HepG2 (cell line): ENCODE data around the gene HOXB4. TPM values are rescaled to one million over a fixed set of nuclear protein-coding genes. Genes with fewer than 3 reads are reported as not detected.

Experiments used
- ATAC-seq: fragments of 200-7000 bp; cut with Tn5 transposase; 3 replicates; pipeline ENCODE4 v1.9.1; 2020; ENCODE audit warnings: mild to moderate bottlenecking, moderate library complexity
- BruUV-seq: library from RNA; stranded (reverse); fragments of 400-500 nt; replicated peaks from 2 replicates; lab custom pipeline; 2021; lab: Mats Ljungman, UMichigan
- CTCF ChIA-PET: fragments of 300-600 bp; formaldehyde crosslinking; extraction: SDS; loops from one replicate; lab custom pipeline; 2021; ENCODE audit warnings: low total read pairs, inconsistent platforms, low intra/inter-chr PET ratio; lab: Yijun Ruan, JAX
- POLR2A ChIA-PET: fragments of 350-600 bp; sonication (Branson Sonifier 250); formaldehyde crosslinking; loops from one replicate; lab custom pipeline; 2020; ENCODE audit warnings: antibody characterized with exemption, inconsistent platforms; lab: Yijun Ruan, JAX
- DNase-seq: peaks from one replicate; pipeline ENCODE4 v3.0.0-alpha.2; 2015; ENCODE audit warnings: low spot score
- FAIRE-seq: peaks from 3 replicates; lab custom pipeline; 2011; peaks lifted over from hg19 to GRCh38; lab: Jason Lieb, UNC
- H2AFZ ChIP-seq: one replicate; pipeline ENCODE4 v1.6.1; 2011; ENCODE audit warnings: low read length, inconsistent platforms
- H3K27ac ChIP-seq: fragments of 300-600 bp; 3 replicates; pipeline ENCODE4 v1.8.0; 2011; ENCODE audit warnings: mixed run types, mild to moderate bottlenecking, mixed read lengths, low read length, inconsistent platforms; ENCODE audit not compliant: insufficient read depth; ENCODE audit errors: extremely low read length
- H3K27me3 ChIP-seq, 2 experiments: fragments of 200-600 bp in 1 of 2; 2 replicates in 1 of 2; 3 replicates in 1 of 2; pipeline versions ENCODE4 v1.6.0 to v1.8.0; 2011; ENCODE audit warnings: low read length in 2 of 2, mild to moderate bottlenecking in 2 of 2, moderate library complexity in 2 of 2, inconsistent platforms in 1 of 2; ENCODE audit not compliant: insufficient read depth in 2 of 2, control insufficient read depth in 1 of 2
- H3K36me3 ChIP-seq, 2 experiments: fragments of 200-600 bp in 1 of 2; replicated peaks in 1 of 2; 2 replicates in 1 of 2; 3 replicates in 1 of 2; pipeline versions ENCODE4 v1.5.1 to v1.8.0; 2011; ENCODE audit warnings: low read length in 2 of 2, inconsistent platforms in 1 of 2; ENCODE audit not compliant: insufficient read depth in 2 of 2, control insufficient read depth in 1 of 2
- H3K4me1 ChIP-seq: 2 replicates; pipeline ENCODE4 v1.5.1; 2012; ENCODE audit warnings: low read length, inconsistent platforms; ENCODE audit not compliant: insufficient read depth
- H3K4me2 ChIP-seq: 2 replicates; pipeline ENCODE4 v1.6.0; 2011; ENCODE audit warnings: low read depth, low read length, inconsistent platforms
- H3K4me3 ChIP-seq, 3 experiments: fragments of 200-600 bp in 1 of 3; sonication (generic), shearing (Covaris generic) in 1 of 3; replicated peaks in 1 of 3; 2 replicates each; pipeline ENCODE4 v1.5.1; 2011 to 2016; ENCODE audit warnings: low read length in 3 of 3, inconsistent platforms in 2 of 3, low read depth in 2 of 3, mild to moderate bottlenecking in 2 of 3, control low read depth in 1 of 3, mixed read lengths in 1 of 3; ENCODE audit not compliant: insufficient read depth in 1 of 3
- H3K79me2 ChIP-seq: one replicate; pipeline ENCODE4 v1.6.1; 2011; ENCODE audit warnings: low read length, inconsistent platforms; ENCODE audit not compliant: insufficient read depth
- H3K9ac ChIP-seq: 2 replicates; pipeline ENCODE4 v1.6.0; 2011; ENCODE audit warnings: mild to moderate bottlenecking, low read depth, low read length, inconsistent platforms; ENCODE audit not compliant: insufficient read depth
- H3K9me3 ChIP-seq: 2 replicates; pipeline ENCODE4 v1.5.1; 2012; ENCODE audit warnings: mild to moderate bottlenecking, low read length
- H4K20me1 ChIP-seq: 2 replicates; pipeline ENCODE4 v1.6.0; 2011; ENCODE audit warnings: inconsistent platforms, mild to moderate bottlenecking, low read length, moderate library complexity; ENCODE audit not compliant: insufficient read depth
- EZH2 ChIP-seq: conservative IDR thresholded peaks from 2 replicates; pipeline ENCODE4 v1.6.1; 2012; ENCODE audit warnings: mild to moderate bottlenecking, low read depth, low read length, moderate library complexity
- HOXA9 ChIP-seq: sonication (generic); formaldehyde crosslinking; IDR thresholded peaks from 2 replicates; pipeline ENCODE4 v1.8.1; 2022; ENCODE audit warnings: missing genetic modification reagents, mild to moderate bottlenecking, moderate library complexity, borderline replicate concordance
- MBNL3 ChIP-seq: fragments of 250-450 bp; sonication (Bioruptor Pico); conservative IDR thresholded peaks from 2 replicates; pipeline ENCODE4 v1.8.0; 2022; ENCODE audit warnings: mild to moderate bottlenecking, inconsistent platforms
- NR2F1 ChIP-seq, 2 experiments: fragments of 450-650 bp in 1 of 2; formaldehyde crosslinking in 1 of 2; IDR thresholded peaks; 2 replicates each; pipeline versions ENCODE4 v1.5.0 to v1.6.1; 2016 to 2020; ENCODE audit warnings: mild to moderate bottlenecking in 1 of 2, missing compliant biosample characterization in 1 of 2, missing genetic modification reagents in 1 of 2, moderate library complexity in 1 of 2
- TAF1 ChIP-seq: sonication (generic); formaldehyde crosslinking; IDR thresholded peaks from 2 replicates; pipeline ENCODE4 v1.4.0; 2020; ENCODE audit warnings: missing genetic modification reagents
- TSC22D2 ChIP-seq: sonication (generic); formaldehyde crosslinking; IDR thresholded peaks from 2 replicates; pipeline ENCODE4 v1.5.1; 2020; ENCODE audit warnings: missing genetic modification reagents, mild to moderate bottlenecking, borderline replicate concordance
- ZNF549 ChIP-seq: sonication (generic); formaldehyde crosslinking; IDR thresholded peaks from 2 replicates; pipeline ENCODE4 v1.5.0; 2020; ENCODE audit warnings: missing genetic modification reagents
- WGBS: methylation state at CpG from one replicate; pipeline ENCODE4 v1.1.6; 2017; ENCODE audit warnings: low lambda C conversion rate; 5-methylcytosine and 5-hydroxymethylcytosine counted together
- in situ Hi-C: cut with HindIII; loops from 2 replicates; pipeline ENCODE4 v1.10.0; 2017; ENCODE audit warnings: low pct_unique_long_range_greater_than_20kb; ENCODE audit not compliant: extremely low pct_ligation_motif_present
- intact Hi-C: fragments of 100-400 bp; cut with micrococcal nuclease; formaldehyde crosslinking; loops from one replicate; pipeline ENCODE4 v1.10.0; 2022; ENCODE audit not compliant: unreplicated experiment
- polyA plus RNA-seq, 8 experiments: library from polyadenylated mRNA; depleted of rRNA in 3 of 8; stranded (reverse) in 7 of 8; unstranded in 1 of 8; fragments of >200 nt; fragmentation: Illumina TruSeq in 4 of 8; extraction: Trizol in 4 of 8; gene quantifications; 2 replicates each; pipeline versions ENCODE4 v1.2.1 to v1.2.3, GENCODE V29; 2011 to 2016; ENCODE audit warnings: low read depth in 4 of 8, missing spikeins in 1 of 8, mixed read lengths in 1 of 8; ENCODE audit not compliant: insufficient read depth in 1 of 8
- total RNA-seq, 5 experiments: library from RNA; depleted of rRNA; stranded (reverse); fragments of >200 nt; fragmentation: Illumina TruSeq; extraction: Trizol; gene quantifications; 2 replicates each; pipeline ENCODE4 v1.2.3, GENCODE V29; 2016; ENCODE audit warnings: low read depth in 1 of 5
- TF ChIP-seq, protein P1 (sequence below): sonication (generic); formaldehyde crosslinking; IDR thresholded peaks from 2 replicates; pipeline ENCODE4 v1.4.0; 2020; ENCODE audit warnings: missing genetic modification reagents

The HOXB4 gene
- total and polyA plus RNA-seq, 2 of the 13 experiments (the other 11 are each of a cell fraction or from before 2014, with no cell fraction given), result not detected

DNA sequence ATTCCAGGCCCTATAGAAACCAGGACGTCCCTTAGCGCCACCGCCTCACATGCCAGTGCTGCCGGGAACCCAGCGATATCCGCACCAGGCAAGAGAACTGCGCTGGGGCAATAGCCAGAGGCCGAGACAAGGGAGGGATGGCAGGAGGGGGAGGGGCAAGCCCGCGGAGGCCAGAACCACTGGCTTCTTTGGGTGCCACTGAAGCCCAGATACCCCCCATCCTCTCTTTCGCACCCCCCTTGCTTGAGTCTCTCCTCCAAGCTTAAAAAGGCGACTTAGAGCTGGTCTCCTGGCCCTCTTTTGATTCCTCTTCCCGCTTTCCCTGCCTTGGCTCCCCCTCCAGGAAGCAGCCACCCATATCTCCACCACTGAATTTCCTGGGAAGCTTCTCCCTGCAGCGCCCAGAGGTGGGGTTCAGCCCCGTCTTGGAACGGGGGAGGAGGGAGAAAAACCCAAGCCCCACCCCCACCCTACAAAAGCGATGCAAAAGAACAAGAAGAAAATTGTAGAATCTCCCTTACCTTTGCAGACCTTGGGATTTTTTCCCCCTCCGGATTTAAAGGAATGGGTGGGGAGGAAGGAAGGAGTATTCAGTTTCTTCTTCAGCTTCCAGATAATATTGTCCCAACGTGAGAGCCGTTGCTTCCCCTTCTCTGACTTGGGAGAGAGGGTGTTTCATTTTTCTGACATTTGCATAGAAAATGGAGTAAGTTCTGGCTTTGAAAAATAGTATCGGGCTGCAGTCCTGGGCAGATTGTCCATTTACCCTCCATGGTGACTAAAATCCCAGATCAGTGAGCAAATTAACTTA lies 26.0 kb upstream of the HOXB4 start:
- intact Hi-C loops (no loop called here), in situ Hi-C loops (no loop called here)
- TF ChIP-seq MBNL3, result no peak
- POLR2A ChIA-PET, result no interaction called here
- CTCF ChIA-PET, result no interaction called here
- H3K4me3 ChIP-seq, result no peak overlapping the region
- peaks cover 25 to 95% of the 10 kb centered on the region in 2 experiments; a peak in 4 of 5 replicates for H3K27me3 ChIP-seq
- FAIRE-seq (no peak), DNase-seq (no peak), ATAC-seq (no peak)
- H3K4me2 ChIP-seq, result no peak overlapping the region
- BruUV-seq, result no TSS peak
- no peaks in the 10 kb centered on the region for H3K79me2 ChIP-seq
- H2AFZ ChIP-seq, result no peak overlapping the region
- no peak overlapping the region for H3K27ac ChIP-seq
- no peak overlapping the region for H3K9ac ChIP-seq
- H3K9me3 ChIP-seq, result no peaks in the 10 kb centered on the region
- H3K36me3 ChIP-seq, result no peaks in the 10 kb centered on the region
- H3K4me1 ChIP-seq, result peaks cover 10% of the 10 kb centered on the region; the same call in 1 of the 2 replicates
- WGBS, result 8% methylated on average over 21 of the region's 21 CpGs
- peaks cover 2% of the 10 kb centered on the region; the same call in 1 of the 2 replicates for H4K20me1 ChIP-seq

DNA sequence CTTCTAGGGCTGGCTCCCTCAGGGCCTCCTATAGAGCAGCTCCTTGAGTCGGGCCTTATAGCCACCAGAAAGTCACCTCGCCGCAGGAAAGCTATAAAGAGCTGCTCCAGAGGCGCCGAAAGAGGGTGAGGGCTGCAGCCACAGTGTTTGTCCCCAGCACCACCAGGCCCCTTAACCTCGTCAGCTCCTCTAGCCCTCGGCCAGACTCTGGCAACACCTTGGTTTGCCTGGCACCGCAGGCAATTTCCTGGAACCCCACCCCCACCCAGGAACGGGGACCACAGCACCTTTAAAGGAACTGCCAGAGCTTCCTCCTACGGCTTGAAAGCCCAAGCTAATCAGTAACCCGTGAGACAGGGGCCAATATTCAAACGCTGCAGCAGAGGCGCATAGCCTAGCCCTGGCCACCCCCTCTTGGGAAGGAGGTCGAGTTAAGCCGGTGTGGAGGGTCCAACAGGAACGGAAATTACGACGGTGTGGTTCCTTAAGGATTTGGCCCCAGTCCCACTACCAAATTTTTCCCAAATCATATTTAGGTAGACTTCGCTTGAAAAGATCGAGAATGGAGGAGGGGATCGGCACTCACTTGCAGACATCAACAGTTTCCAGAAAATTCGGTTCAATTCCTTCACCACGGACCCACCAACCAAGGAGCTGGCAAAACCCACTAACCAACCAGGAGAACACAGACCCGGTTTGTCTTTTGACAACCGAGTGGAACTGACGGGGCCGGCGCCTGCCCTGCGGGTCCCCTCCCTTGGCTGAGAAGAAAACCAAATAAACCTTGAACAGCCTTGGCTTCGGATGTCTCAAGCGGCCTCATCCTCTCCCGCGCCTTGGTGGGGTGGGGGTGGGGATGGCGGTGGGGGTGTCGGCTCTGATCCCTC lies 23.6 kb upstream of the HOXB4 start:
- no peak overlapping the region for H3K27ac ChIP-seq
- no TSS peak for BruUV-seq
- no peak overlapping the region for H3K9ac ChIP-seq
- peaks cover 2% of the 10 kb centered on the region; the same call in 1 of the 2 replicates for H4K20me1 ChIP-seq
- H3K9me3 ChIP-seq, result no peaks in the 10 kb centered on the region
- ATAC-seq (peak; percentile 32; the same call in 2 of the 3 replicates), DNase-seq (no peak), FAIRE-seq (no peak)
- POLR2A ChIA-PET, result no interaction called here
- TF ChIP-seq EZH2, result peak; percentile 96
- TF ChIP-seq TSC22D2, result no peak
- TF ChIP-seq, protein P1, sequence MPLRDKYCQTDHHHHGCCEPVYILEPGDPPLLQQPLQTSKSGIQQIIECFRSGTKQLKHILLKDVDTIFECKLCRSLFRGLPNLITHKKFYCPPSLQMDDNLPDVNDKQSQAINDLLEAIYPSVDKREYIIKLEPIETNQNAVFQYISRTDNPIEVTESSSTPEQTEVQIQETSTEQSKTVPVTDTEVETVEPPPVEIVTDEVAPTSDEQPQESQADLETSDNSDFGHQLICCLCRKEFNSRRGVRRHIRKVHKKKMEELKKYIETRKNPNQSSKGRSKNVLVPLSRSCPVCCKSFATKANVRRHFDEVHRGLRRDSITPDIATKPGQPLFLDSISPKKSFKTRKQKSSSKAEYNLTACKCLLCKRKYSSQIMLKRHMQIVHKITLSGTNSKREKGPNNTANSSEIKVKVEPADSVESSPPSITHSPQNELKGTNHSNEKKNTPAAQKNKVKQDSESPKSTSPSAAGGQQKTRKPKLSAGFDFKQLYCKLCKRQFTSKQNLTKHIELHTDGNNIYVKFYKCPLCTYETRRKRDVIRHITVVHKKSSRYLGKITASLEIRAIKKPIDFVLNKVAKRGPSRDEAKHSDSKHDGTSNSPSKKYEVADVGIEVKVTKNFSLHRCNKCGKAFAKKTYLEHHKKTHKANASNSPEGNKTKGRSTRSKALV (CRISPR knock-in tag), result no peak
- no peak for TF ChIP-seq HOXA9 (CRISPR knock-in tag)
- TF ChIP-seq TAF1 (CRISPR knock-in tag), result no peak
- TF ChIP-seq NR2F1 (CRISPR knock-in tag; IDR thresholded peaks at IDR 0.05), result no peak
- no peak for TF ChIP-seq ZNF549
- H3K79me2 ChIP-seq, result no peaks in the 10 kb centered on the region
- 12% methylated on average over 17 of the region's 35 CpGs for WGBS
- H3K4me3 ChIP-seq, result no peak overlapping the region
- H3K4me1 ChIP-seq, result peaks cover 10% of the 10 kb centered on the region; the same call in 1 of the 2 replicates
- in situ Hi-C loops (no loop called here), intact Hi-C loops (no loop called here)
- no peak overlapping the region for H2AFZ ChIP-seq
- 0 out of 2 replicates have a peak overlapping the region, but pooled peaks have one; percentile 32 for H3K4me2 ChIP-seq
- H3K36me3 ChIP-seq, result no peaks in the 10 kb centered on the region
- H3K27me3 ChIP-seq, result peaks cover 38 to 98% of the 10 kb centered on the region in 2 experiments
- CTCF ChIA-PET, result interaction anchor here (1.1 kb wide), 1 partner anchor 11 kb away, joined by 4 read pairs; no protein-coding TSS in a partner anchor
